Measurements from ENCODE around the gene CEBPG.

- TF ChIP-seq EZH2 (IDR thresholded peaks at IDR 0.05) (no peak), POLR2AphosphoS5 (IDR thresholded peaks at IDR 0.05; ENCODE audit: borderline replicate concordance, low read depth, low read length) (no peak), FOXP2 (optimal IDR thresholded peaks at IDR 0.05; ENCODE audit: control extremely low read depth, extremely low read length, insufficient read depth) (no peak)
Observed at GRCh38 chr19:33413868-33414666, 40.6 kb downstream of the CEBPG start.
